Measurements from ENCODE around the gene FNIP2. TPM values are rescaled to one million over a fixed set of nuclear protein-coding genes. Genes with fewer than 3 reads are reported as not detected.
"Not testable (repeated sequence)": the region's sequence is repeated elsewhere in the genome, so short reads cannot be mapped to it uniquely, and the experiment has no call there.

The FNIP2 gene
- total RNA-seq, 1 experiment from 2014 or later: 5.2 TPM

DNA sequence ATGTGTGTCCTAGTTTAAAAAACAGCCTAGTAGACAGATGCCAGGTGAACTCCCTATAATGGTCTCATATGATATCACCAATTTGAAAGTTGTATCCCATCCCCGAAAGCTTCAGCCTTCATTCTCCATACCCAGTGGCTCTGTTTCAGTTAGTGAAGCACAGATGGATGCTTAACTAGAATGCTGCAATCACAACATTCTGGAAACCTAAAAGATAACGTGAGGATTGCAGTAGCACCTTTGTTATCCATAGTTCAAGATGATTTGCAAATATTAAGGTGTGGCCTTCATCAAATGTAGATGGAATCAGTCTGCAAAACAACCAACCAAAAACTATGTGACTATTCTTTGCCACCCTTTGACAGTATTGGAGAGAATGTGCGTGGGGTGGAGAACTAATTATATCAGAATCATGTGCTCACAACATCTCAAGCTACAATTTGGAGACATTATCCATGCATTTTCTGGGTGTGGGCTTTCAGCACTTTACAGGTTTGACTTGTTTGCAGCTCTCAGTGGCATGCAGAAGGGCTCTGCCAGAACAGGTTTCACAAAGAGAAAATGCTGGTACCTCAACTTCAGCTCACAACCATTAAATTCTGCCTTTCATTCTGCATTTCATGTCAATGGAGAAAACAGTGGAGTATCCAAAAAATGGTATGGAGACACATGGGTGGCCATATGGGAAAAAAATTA, 27.4 kb upstream of the FNIP2 start:
- no peaks in the 10 kb centered on the region for H3K9me2 ChIP-seq (replicated peaks; ENCODE audit: low read length)
- intact Hi-C loops (cut with micrococcal nuclease): no loop called here
- ATAC-seq: no peak
- H3K36me3 ChIP-seq (ENCODE audit: low read depth, low read length): no peaks in the 10 kb centered on the region
- no peaks in the 10 kb centered on the region for H4K20me1 ChIP-seq (ENCODE audit: low read length)
- H3F3A ChIP-seq (ENCODE audit: low read length, unreplicated experiment): no peaks in the 10 kb centered on the region
- no peak overlapping the region for H3K27ac ChIP-seq (ENCODE audit: low read length)
- no peak overlapping the region for H3K4me3 ChIP-seq (ENCODE audit: low read length)
- CTCF ChIA-PET: no interaction called here
- TF ChIP-seq EZH2phosphoT487 (IDR thresholded peaks at IDR 0.05; ENCODE audit: borderline replicate concordance, low read length): no peak
- TF ChIP-seq, protein P1, sequence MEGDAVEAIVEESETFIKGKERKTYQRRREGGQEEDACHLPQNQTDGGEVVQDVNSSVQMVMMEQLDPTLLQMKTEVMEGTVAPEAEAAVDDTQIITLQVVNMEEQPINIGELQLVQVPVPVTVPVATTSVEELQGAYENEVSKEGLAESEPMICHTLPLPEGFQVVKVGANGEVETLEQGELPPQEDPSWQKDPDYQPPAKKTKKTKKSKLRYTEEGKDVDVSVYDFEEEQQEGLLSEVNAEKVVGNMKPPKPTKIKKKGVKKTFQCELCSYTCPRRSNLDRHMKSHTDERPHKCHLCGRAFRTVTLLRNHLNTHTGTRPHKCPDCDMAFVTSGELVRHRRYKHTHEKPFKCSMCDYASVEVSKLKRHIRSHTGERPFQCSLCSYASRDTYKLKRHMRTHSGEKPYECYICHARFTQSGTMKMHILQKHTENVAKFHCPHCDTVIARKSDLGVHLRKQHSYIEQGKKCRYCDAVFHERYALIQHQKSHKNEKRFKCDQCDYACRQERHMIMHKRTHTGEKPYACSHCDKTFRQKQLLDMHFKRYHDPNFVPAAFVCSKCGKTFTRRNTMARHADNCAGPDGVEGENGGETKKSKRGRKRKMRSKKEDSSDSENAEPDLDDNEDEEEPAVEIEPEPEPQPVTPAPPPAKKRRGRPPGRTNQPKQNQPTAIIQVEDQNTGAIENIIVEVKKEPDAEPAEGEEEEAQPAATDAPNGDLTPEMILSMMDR (conservative IDR thresholded peaks at IDR 0.05; ENCODE audit: low read depth, low read length): no peak
- no peak for TF ChIP-seq EZH2 (IDR thresholded peaks at IDR 0.05; ENCODE audit: low read length, unreplicated experiment)
- H3K79me2 ChIP-seq (ENCODE audit: low read length): no peaks in the 10 kb centered on the region
- no peak for DNase-seq
- H3K9me3 ChIP-seq (ENCODE audit: low read length): no peaks in the 10 kb centered on the region
- no peaks in the 10 kb centered on the region for H3K4me1 ChIP-seq (ENCODE audit: insufficient read depth, low read length)
- no peak overlapping the region for H3K9ac ChIP-seq (ENCODE audit: low read length)
- H3K27me3 ChIP-seq (ENCODE audit: low read length): no peaks in the 10 kb centered on the region
- H2AFZ ChIP-seq (ENCODE audit: low read length): no peak overlapping the region
- POLR2A ChIA-PET (ENCODE audit: unreplicated experiment): no interaction called here
- no peak overlapping the region for H3K4me2 ChIP-seq (ENCODE audit: low read length)
- no TSS peak for BruUV-seq (replicated peaks)

DNA sequence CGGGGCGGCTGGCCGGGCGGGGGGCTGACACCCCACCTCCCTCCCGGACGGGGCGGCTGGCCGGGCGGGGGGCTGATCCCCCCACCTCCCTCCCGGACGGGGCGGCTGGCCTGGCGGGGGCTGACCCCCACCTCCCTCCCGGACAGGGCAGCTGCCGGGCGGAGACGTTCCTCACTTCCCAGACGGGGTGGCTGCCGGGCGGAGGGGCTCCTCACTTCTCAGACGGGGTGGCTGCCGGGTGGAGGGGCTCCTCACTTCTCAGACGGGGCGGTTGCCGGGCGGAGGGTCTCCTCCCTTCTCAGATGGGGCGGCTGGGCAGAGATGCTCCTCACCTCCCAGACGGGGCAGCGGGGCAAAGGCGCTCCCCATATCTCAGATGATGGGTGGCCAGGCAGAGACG, 22.3 kb upstream of the FNIP2 start:
- CTCF ChIA-PET; H4K20me1 ChIP-seq (ENCODE audit: low read length); H3K27ac ChIP-seq (ENCODE audit: low read length); DNase-seq; intact Hi-C loops (cut with micrococcal nuclease); BruUV-seq (replicated peaks); H3K4me2 ChIP-seq (ENCODE audit: low read length); H3K9me2 ChIP-seq (replicated peaks; ENCODE audit: low read length); POLR2A ChIA-PET (ENCODE audit: unreplicated experiment); H3K27me3 ChIP-seq (ENCODE audit: low read length); H3K4me3 ChIP-seq (ENCODE audit: low read length); ATAC-seq; H2AFZ ChIP-seq (ENCODE audit: low read length); H3F3A ChIP-seq (ENCODE audit: low read length, unreplicated experiment); H3K9ac ChIP-seq (ENCODE audit: low read length); H3K9me3 ChIP-seq (ENCODE audit: low read length); H3K79me2 ChIP-seq (ENCODE audit: low read length); H3K36me3 ChIP-seq (ENCODE audit: low read depth, low read length); H3K4me1 ChIP-seq (ENCODE audit: insufficient read depth, low read length): not testable (repeated sequence)

GRCh38 chr4:158750379-158750778, 18.4 kb upstream of the FNIP2 start:
- CTCF ChIA-PET: no interaction called here
- no TSS peak for BruUV-seq (replicated peaks)
- POLR2A ChIA-PET (ENCODE audit: unreplicated experiment): no interaction called here
- intact Hi-C loops (cut with micrococcal nuclease): no loop called here
- no peaks in the 10 kb centered on the region for H3K9me3 ChIP-seq (ENCODE audit: low read length)
- H3K36me3 ChIP-seq (ENCODE audit: low read depth, low read length): no peaks in the 10 kb centered on the region
- no peak overlapping the region for H3K4me2 ChIP-seq (ENCODE audit: low read length)
- H2AFZ ChIP-seq (ENCODE audit: low read length): no peak overlapping the region
- H3F3A ChIP-seq (ENCODE audit: low read length, unreplicated experiment): no peaks in the 10 kb centered on the region
- H3K27me3 ChIP-seq (ENCODE audit: low read length): no peaks in the 10 kb centered on the region
- H3K9me2 ChIP-seq (replicated peaks; ENCODE audit: low read length): no peaks in the 10 kb centered on the region
- H3K27ac ChIP-seq (ENCODE audit: low read length): no peak overlapping the region
- H4K20me1 ChIP-seq (ENCODE audit: low read length): no peaks in the 10 kb centered on the region
- no peaks in the 10 kb centered on the region for H3K4me1 ChIP-seq (ENCODE audit: insufficient read depth, low read length)
- ATAC-seq: no peak
- H3K9ac ChIP-seq (ENCODE audit: low read length): no peak overlapping the region
- no peak overlapping the region for H3K4me3 ChIP-seq (ENCODE audit: low read length)
- peak; percentile 10 for DNase-seq
- TF ChIP-seq, protein P1 (conservative IDR thresholded peaks at IDR 0.05; ENCODE audit: low read depth, low read length): no peak
- TF ChIP-seq EZH2phosphoT487 (IDR thresholded peaks at IDR 0.05; ENCODE audit: borderline replicate concordance, low read length) (no peak), EZH2 (IDR thresholded peaks at IDR 0.05; ENCODE audit: low read length, unreplicated experiment) (no peak)
- no peaks in the 10 kb centered on the region for H3K79me2 ChIP-seq (ENCODE audit: low read length)

Data from PC-3 (cell line).